ENCODE measurements around the gene SLC35F1. TPM values are rescaled to one million over a fixed set of nuclear protein-coding genes. Genes with fewer than 3 reads are reported as not detected.

The SLC35F1 gene
- total and polyA plus RNA-seq, 2 donors (not counting 3 experiments of a cell fraction or from before 2014, with no cell fraction given), result not detected

GRCh38 chr6:118295336-118295735 is 388.3 kb downstream of the SLC35F1 start:
- H3K79me2 ChIP-seq (ENCODE audit: control insufficient read depth, insufficient read depth, low read length), result no peaks in the 10 kb centered on the region
- H3K9me1 ChIP-seq (replicated peaks; ENCODE audit: control insufficient read depth, extremely low read depth, insufficient read depth, low read length), result no peaks in the 10 kb centered on the region
- FAIRE-seq (no peak), DNase-seq (ENCODE audit: low read depth, low spot score) (no peak)
- CTCF ChIA-PET, result no interaction called here
- H3K27ac ChIP-seq (ENCODE audit: insufficient read depth, low read depth, low read length), result no peak overlapping the region
- dilution Hi-C loops (cut with MboI; ENCODE audit: extremely low pct_ligation_motif_present, low sequenced_read_pairs) (no loop called here), intact Hi-C loops (cut with micrococcal nuclease) (no loop called here)
- no peak for TF ChIP-seq EZH2 (IDR thresholded peaks at IDR 0.05; ENCODE audit: borderline replicate concordance, low read depth, low read length, severe bottlenecking)
- TF ChIP-seq FOS (IDR thresholded peaks at IDR 0.05; ENCODE audit: borderline replicate concordance, insufficient read depth, low read length), result no peak
- no peak for TF ChIP-seq GATA2 (IDR thresholded peaks at IDR 0.05; ENCODE audit: insufficient read depth, insufficient read length, low read depth, low read length)
- TF ChIP-seq CTCF (IDR thresholded peaks at IDR 0.05; ENCODE audit: extremely low read depth in 1 of 2, insufficient read depth in 1 of 2, low read depth in 1 of 2, low read length in 2 of 2), result no peak
- TF ChIP-seq, protein P1, sequence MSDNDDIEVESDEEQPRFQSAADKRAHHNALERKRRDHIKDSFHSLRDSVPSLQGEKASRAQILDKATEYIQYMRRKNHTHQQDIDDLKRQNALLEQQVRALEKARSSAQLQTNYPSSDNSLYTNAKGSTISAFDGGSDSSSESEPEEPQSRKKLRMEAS (IDR thresholded peaks at IDR 0.05; ENCODE audit: insufficient read depth, insufficient read length), result no peak
- no peak for TF ChIP-seq POLR2AphosphoS5 (IDR thresholded peaks at IDR 0.05; ENCODE audit: insufficient read depth, low read depth, low read length)
- no TSS peak for BruUV-seq (replicated peaks)
- H2AFZ ChIP-seq (ENCODE audit: low read depth, low read length), result no peak overlapping the region
- H3K9me3 ChIP-seq (replicated peaks; ENCODE audit: control insufficient read depth, insufficient read depth, low read length), result no peaks in the 10 kb centered on the region
- POLR2A ChIA-PET, result no interaction called here
- no peak overlapping the region for H3K4me3 ChIP-seq (replicated peaks in 1 of 3; ENCODE audit: insufficient read depth in 1 of 3, low read depth in 1 of 3, low read length in 3 of 3)
- no peaks in the 10 kb centered on the region for H3K4me1 ChIP-seq (ENCODE audit: control insufficient read depth, extremely low read depth, insufficient read depth, low read length)
- H3K9ac ChIP-seq (replicated peaks; ENCODE audit: extremely low read depth, insufficient read depth, low read length), result no peak overlapping the region
- H4K20me1 ChIP-seq (replicated peaks; ENCODE audit: control insufficient read depth, extremely low read depth, insufficient read depth, low read length), result no peaks in the 10 kb centered on the region
- no peaks in the 10 kb centered on the region for H3K36me3 ChIP-seq (ENCODE audit: control insufficient read depth in 2 of 2, extremely low read depth in 1 of 2, insufficient read depth in 2 of 2, low read length in 2 of 2)
- H3K4me2 ChIP-seq (ENCODE audit: insufficient read depth, low read length), result no peak overlapping the region
- H3K27me3 ChIP-seq (ENCODE audit: control insufficient read depth in 2 of 2, insufficient read depth in 2 of 2, low read length in 2 of 2), result no peaks in the 10 kb centered on the region

Data from endothelial cell of umbilical vein (primary cell).